Keratinocyte (primary cell): ENCODE results near the gene SVOP. TPM values are rescaled to one million over a fixed set of nuclear protein-coding genes. Genes with fewer than 3 reads are reported as not detected.

ENCODE experiments used
- DNase-seq: peaks from one replicate; pipeline ENCODE4 v3.0.0-alpha.2; 2011; ENCODE audit warnings: low read depth, missing footprints, low spot score
- FAIRE-seq: peaks from 2 replicates; lab custom pipeline; 2011; peaks lifted over from hg19 to GRCh38; lab: Jason Lieb, UNC
- H2AFZ ChIP-seq: 2 replicates; pipeline ENCODE4 v1.6.0; 2012; ENCODE audit warnings: low read length, control low read depth, inconsistent platforms; ENCODE audit not compliant: control insufficient read depth
- H3K27ac ChIP-seq: 2 replicates; pipeline ENCODE4 v1.5.1; 2011; ENCODE audit warnings: low read length; ENCODE audit not compliant: control insufficient read depth, insufficient read depth
- H3K27me3 ChIP-seq: 3 replicates; pipeline ENCODE4 v1.6.0; 2011; ENCODE audit warnings: low read length; ENCODE audit not compliant: control insufficient read depth, insufficient read depth; ENCODE audit errors: extremely low read depth
- H3K36me3 ChIP-seq, 2 experiments: 2 replicates in 1 of 2; 3 replicates in 1 of 2; pipeline ENCODE4 v1.5.1; 2011; ENCODE audit warnings: low read length in 2 of 2, mild to moderate bottlenecking in 1 of 2; ENCODE audit not compliant: control insufficient read depth in 2 of 2, insufficient read depth in 2 of 2; ENCODE audit errors: extremely low read depth in 1 of 2
- H3K4me1 ChIP-seq: 3 replicates; pipeline ENCODE4 v1.5.1; 2011; ENCODE audit warnings: low read length; ENCODE audit not compliant: control insufficient read depth, insufficient read depth; ENCODE audit errors: extremely low read depth
- H3K4me2 ChIP-seq: 3 replicates; pipeline ENCODE4 v1.6.0; 2011; ENCODE audit warnings: low read depth, low read length; ENCODE audit not compliant: control insufficient read depth, insufficient read depth; ENCODE audit errors: extremely low read depth
- H3K4me3 ChIP-seq, 3 experiments: fragments of 200-600 bp in 1 of 3; sonication (generic) in 1 of 3; 2 replicates in 2 of 3; 3 replicates in 1 of 3; pipeline ENCODE4 v1.5.1; 2011 to 2016; ENCODE audit warnings: low read length in 3 of 3, mild to moderate bottlenecking in 3 of 3, control low read depth in 2 of 3, inconsistent platforms in 1 of 3, low read depth in 1 of 3, mixed read lengths in 1 of 3, mixed run types in 1 of 3, moderate library complexity in 1 of 3; ENCODE audit not compliant: control insufficient read depth in 2 of 3, insufficient read depth in 2 of 3; ENCODE audit errors: extremely low read depth in 1 of 3
- H3K79me2 ChIP-seq: 2 replicates; pipeline ENCODE4 v1.6.0; 2012; ENCODE audit warnings: low read length; ENCODE audit not compliant: control insufficient read depth, insufficient read depth
- H3K9ac ChIP-seq: 3 replicates; pipeline ENCODE4 v1.6.0; 2011; ENCODE audit warnings: low read length; ENCODE audit not compliant: control insufficient read depth, insufficient read depth; ENCODE audit errors: extremely low read depth
- H3K9me1 ChIP-seq: 3 replicates; pipeline ENCODE4 v1.6.0; 2011; ENCODE audit warnings: low read length; ENCODE audit not compliant: control insufficient read depth, insufficient read depth; ENCODE audit errors: extremely low read depth
- H3K9me3 ChIP-seq: 2 replicates; pipeline ENCODE4 v1.5.1; 2012; ENCODE audit warnings: low read depth, low read length; ENCODE audit not compliant: control insufficient read depth
- H4K20me1 ChIP-seq: 3 replicates; pipeline ENCODE4 v1.6.0; 2011; ENCODE audit warnings: low read length; ENCODE audit not compliant: control insufficient read depth, insufficient read depth; ENCODE audit errors: extremely low read depth
- CTCF ChIP-seq, 3 experiments: IDR thresholded peaks in 1 of 3; conservative IDR thresholded peaks in 1 of 3; optimal IDR thresholded peaks in 1 of 3; 2 replicates in 2 of 3; 3 replicates in 1 of 3; pipeline versions ENCODE3 to v1.5.1; 2011; ENCODE audit warnings: low read length in 3 of 3, mild to moderate bottlenecking in 3 of 3, moderate library complexity in 2 of 3, control low read depth in 1 of 3, inconsistent platforms in 1 of 3; ENCODE audit not compliant: insufficient read depth in 2 of 3; ENCODE audit errors: extremely low read depth in 1 of 3
- EZH2 ChIP-seq: IDR thresholded peaks from one replicate; pipeline ENCODE4 v1.6.1; 2012; ENCODE audit warnings: inconsistent platforms, mild to moderate bottlenecking, low read length, moderate library complexity
- dilution Hi-C: fragments of 300-500 bp; cut with MboI; formaldehyde crosslinking; loops from one replicate; pipeline ENCODE4 v1.7.0; 2020; ENCODE audit warnings: low sequenced_read_pairs; ENCODE audit not compliant: extremely low pct_ligation_motif_present
- polyA plus RNA-seq, 5 experiments: library from polyadenylated mRNA; depleted of rRNA in 3 of 5; stranded (reverse) in 3 of 5; stranded (forward) in 1 of 5; unstranded in 1 of 5; fragments of >200 nt; gene quantifications; 1 replicate in 1 of 5; 2 replicates in 3 of 5; 3 replicates in 1 of 5; pipeline versions ENCODE4 v1.2.1 to v1.2.3, GENCODE V29; 2011 to 2012; ENCODE audit warnings: missing spikeins in 2 of 5, low read depth in 1 of 5, low replicate concordance in 1 of 5

Gene SVOP
- polyA plus RNA-seq, 1 donor (not counting 4 experiments of a cell fraction or from before 2014, with no cell fraction given): not detected

DNA sequence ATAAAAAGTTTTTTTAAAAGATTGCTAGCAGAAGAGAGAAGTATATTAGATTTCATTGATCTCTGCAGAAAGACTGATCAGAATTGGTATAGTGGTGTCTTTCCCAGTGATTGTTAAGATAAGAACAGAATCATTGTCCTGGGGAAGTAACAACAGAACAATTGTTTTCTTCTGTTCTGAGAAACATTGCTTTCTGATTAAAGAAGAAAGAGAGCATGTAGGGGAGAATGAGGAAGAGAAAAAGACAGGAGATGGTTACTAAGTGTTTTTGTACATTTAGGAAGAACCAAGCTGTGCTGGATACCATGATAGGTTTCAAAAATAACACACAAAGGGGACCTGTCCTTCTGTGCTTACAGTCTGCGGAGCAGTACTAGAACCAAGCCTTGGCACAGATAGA is 36.5 kb upstream of the SVOP start:
- H3K36me3 ChIP-seq: peaks cover 0 to 3% of the 10 kb centered on the region in 2 experiments
- H3K79me2 ChIP-seq: peaks cover 2% of the 10 kb centered on the region
- TF ChIP-seq CTCF (optimal IDR thresholded peaks at IDR 0.05 in 1 of 3, IDR thresholded peaks at IDR 0.05 in 1 of 3, conservative IDR thresholded peaks at IDR 0.05 in 1 of 3; ENCODE audit: extremely low read depth in 1 of 3, insufficient read depth in 2 of 3, low read length in 3 of 3) (no peak), EZH2 (no peak)
- dilution Hi-C loops: no loop called here
- H3K4me2 ChIP-seq: no peak overlapping the region
- no peak overlapping the region for H3K4me3 ChIP-seq
- no peak for DNase-seq
- H3K27me3 ChIP-seq: no peaks in the 10 kb centered on the region
- H4K20me1 ChIP-seq: no peaks in the 10 kb centered on the region
- no peaks in the 10 kb centered on the region for H3K9me3 ChIP-seq
- no peak overlapping the region for H2AFZ ChIP-seq
- H3K4me1 ChIP-seq: peaks cover 9% of the 10 kb centered on the region
- H3K9ac ChIP-seq: no peak overlapping the region
- H3K9me1 ChIP-seq: no peaks in the 10 kb centered on the region
- FAIRE-seq: no peak
- no peak overlapping the region for H3K27ac ChIP-seq

- H3K4me3 ChIP-seq: no peak overlapping the region
- H3K9ac ChIP-seq: no peak overlapping the region
- FAIRE-seq: no peak
- no peak overlapping the region for H2AFZ ChIP-seq
- H3K9me3 ChIP-seq: no peaks in the 10 kb centered on the region
- H3K4me2 ChIP-seq: no peak overlapping the region
- H3K36me3 ChIP-seq: peaks cover 0 to 3% of the 10 kb centered on the region in 2 experiments
- dilution Hi-C loops: no loop called here
- H4K20me1 ChIP-seq: no peaks in the 10 kb centered on the region
- H3K27me3 ChIP-seq: no peaks in the 10 kb centered on the region
- H3K27ac ChIP-seq: no peak overlapping the region
- H3K4me1 ChIP-seq: peaks cover 9% of the 10 kb centered on the region
- no peak for DNase-seq
- H3K79me2 ChIP-seq: peaks cover 2% of the 10 kb centered on the region
- no peaks in the 10 kb centered on the region for H3K9me1 ChIP-seq
- TF ChIP-seq EZH2 (no peak), CTCF (optimal IDR thresholded peaks at IDR 0.05 in 1 of 3, IDR thresholded peaks at IDR 0.05 in 1 of 3, conservative IDR thresholded peaks at IDR 0.05 in 1 of 3; ENCODE audit: extremely low read depth in 1 of 3, insufficient read depth in 2 of 3, low read length in 3 of 3) (no peak)
Observed at GRCh38 chr12:109056891-109057290, 36.0 kb upstream of the SVOP start.
